ELF-1 (cell line): ENCODE measurements around the gene MT1A.

Experiments used
- DNase-seq: peaks from one replicate; pipeline ENCODE4 v3.0.0-alpha.2; 2016; ENCODE audit warnings: low read depth, low spot score

MT1A gene

GRCh38 chr16:56631197-56631596 is 7.3 kb upstream of the MT1A start:
- DNase-seq: no peak

GRCh38 chr16:56631832-56632155 is 6.7 kb upstream of the MT1A start:
- no peak for DNase-seq

GRCh38 chr16:56632156-56632847 is 6.2 kb upstream of the MT1A start, which contains the start of gene MT1M:
Gene MT1M, plus strand, starts transcription at chr16:56632659. Its CDS starts 73 bp downstream, at chr16:56632732.
- DNase-seq: no peak

GRCh38 chr16:56632848-56633365 is 5.6 kb upstream of the MT1A start:
- no peak for DNase-seq

GRCh38 chr16:56633535-56633934 is 4.9 kb upstream of the MT1A start:
- no peak for DNase-seq

GRCh38 chr16:56634715-56635440 is 3.6 kb upstream of the MT1A start:
- DNase-seq: no peak

GRCh38 chr16:56635441-56635967 is 3.0 kb upstream of the MT1A start:
- no peak for DNase-seq

GRCh38 chr16:56636616-56637413 is 1.7 kb upstream of the MT1A start:
- DNase-seq: no peak

- DNase-seq: no peak
Measured at GRCh38 chr16:56639045-56639444, 579 bp downstream of the MT1A start.

GRCh38 chr16:56640076-56640475 is 1.6 kb downstream of the MT1A start:
- no peak for DNase-seq

- DNase-seq: no peak
Measured at GRCh38 chr16:56641166-56641565, 2.7 kb downstream of the MT1A start.

GRCh38 chr16:56643080-56643778 is 4.8 kb downstream of the MT1A start:
- DNase-seq: peak; percentile 72

- DNase-seq: no peak
Measured at GRCh38 chr16:56643833-56644232, 5.4 kb downstream of the MT1A start.

- no peak for DNase-seq
Measured at GRCh38 chr16:56645311-56645710, 6.8 kb downstream of the MT1A start.

- DNase-seq: no peak
Measured at GRCh38 chr16:56645838-56646237, 7.4 kb downstream of the MT1A start.

- DNase-seq: no peak
Measured at GRCh38 chr16:56647641-56648431, 9.4 kb downstream of the MT1A start.

GRCh38 chr16:56649271-56649670 is 10.8 kb downstream of the MT1A start:
- DNase-seq: no peak

GRCh38 chr16:56649820-56650219 is 11.4 kb downstream of the MT1A start:
- no peak for DNase-seq

GRCh38 chr16:56651586-56651985 is 13.1 kb downstream of the MT1A start, which contains the start of gene MT1B:
Gene MT1B, plus strand, starts transcription at chr16:56651886. Its CDS starts 68 bp downstream, at chr16:56651954.
- DNase-seq: no peak

GRCh38 chr16:56652600-56652999 is 14.1 kb downstream of the MT1A start:
- DNase-seq: no peak
